Vagina (tissue), 2 donors: ENCODE results near the gene BID.

Experiments used
- CTCF ChIP-seq, 3 experiments: fragments of 450-650 bp in 2 of 3; fragments of 200-600 bp in 1 of 3; sonication (generic) in 1 of 3; IDR thresholded peaks; one replicate each; pipeline ENCODE4 v1.5.1; 2017 to 2019; ENCODE audit warnings: antibody characterized with exemption in 3 of 3, mild to moderate bottlenecking in 2 of 3, moderate library complexity in 2 of 3
- POLR2A ChIP-seq, 2 donors: fragments of 450-650 bp; IDR thresholded peaks; one replicate each; pipeline ENCODE4 v1.6.1; 2017; ENCODE audit warnings: antibody characterized with exemption in 2 of 2, mild to moderate bottlenecking in 2 of 2, moderate library complexity in 2 of 2
- POLR2AphosphoS5 ChIP-seq, 2 donors: sonication (generic); formaldehyde crosslinking; IDR thresholded peaks; one replicate each; pipeline ENCODE4 v1.9.0; 2017; ENCODE audit warnings: antibody characterized with exemption in 2 of 2, mild to moderate bottlenecking in 2 of 2, low read depth in 1 of 2; ENCODE audit not compliant: insufficient read depth in 1 of 2

GRCh38 chr22:17780116-17780740 is 6.0 kb upstream of the BID start:
- no peak for TF ChIP-seq CTCF (IDR thresholded peaks at IDR 0.05)
- no peak for TF ChIP-seq POLR2AphosphoS5 (IDR thresholded peaks at IDR 0.05; ENCODE audit: insufficient read depth in 1 of 2, low read depth in 1 of 2)
- TF ChIP-seq POLR2A (IDR thresholded peaks at IDR 0.05) = no peak
